Adrenal gland (tissue), 12 donors: ENCODE results near the gene LARP4B. TPM values are rescaled to one million over a fixed set of nuclear protein-coding genes. Genes with fewer than 3 reads are reported as not detected.

Experiments used
- DNase-seq, 7 donors: peaks; one replicate each; pipeline ENCODE4 v3.0.0-alpha.2; 2019 to 2020
- H3K27ac ChIP-seq, 5 donors: fragments of 200-600 bp; sonication (generic) in 4 of 5; 1 replicate in 3 of 5; 2 replicates in 2 of 5; pipeline versions ENCODE4 v1.5.1 to v1.8.0; 2016 to 2020; ENCODE audit warnings: mild to moderate bottlenecking in 1 of 5
- H3K27me3 ChIP-seq: fragments of 200-600 bp; 2 replicates; pipeline ENCODE4 v1.8.0; 2021
- H3K36me3 ChIP-seq, 2 donors: fragments of 200-600 bp; replicated peaks in 1 of 2; 1 replicate in 1 of 2; 2 replicates in 1 of 2; pipeline versions ENCODE4 v1.5.1 to v1.8.0; 2018 to 2022
- H3K4me1 ChIP-seq, 2 donors: fragments of 200-600 bp; replicated peaks in 1 of 2; 1 replicate in 1 of 2; 2 replicates in 1 of 2; pipeline versions ENCODE4 v1.5.1 to v1.8.0; 2018 to 2021
- H3K4me3 ChIP-seq, 4 donors: fragments of 200-600 bp; sonication (generic) in 3 of 4; one replicate each; pipeline ENCODE4 v1.5.1; 2016 to 2018
- H3K9me3 ChIP-seq, 3 donors: fragments of 200-600 bp; sonication (generic) in 1 of 3; replicated peaks in 1 of 3; 1 replicate in 2 of 3; 2 replicates in 1 of 3; pipeline versions ENCODE4 v1.5.1 to v1.8.0; 2016 to 2021
- CTCF ChIP-seq, 6 experiments: fragments of 450-650 bp in 4 of 6; fragments of 200-600 bp in 2 of 6; sonication (generic) in 1 of 6; IDR thresholded peaks; 1 replicate in 5 of 6; 2 replicates in 1 of 6; pipeline versions ENCODE4 v1.5.1 to v1.8.0; 2016 to 2021; ENCODE audit warnings: antibody characterized with exemption in 6 of 6, mild to moderate bottlenecking in 2 of 6, moderate library complexity in 1 of 6
- POLR2A ChIP-seq, 2 donors: fragments of 450-650 bp; IDR thresholded peaks; one replicate each; pipeline ENCODE4 v1.6.1; 2017; ENCODE audit warnings: antibody characterized with exemption in 2 of 2, mild to moderate bottlenecking in 2 of 2, moderate library complexity in 1 of 2
- WGBS, 4 donors: extraction: QIAGEN DNeasy Blood & Tissue Kit in 2 of 4; methylation state at CpG; one replicate each; pipeline versions ENCODE4 v1.1.5 to v1.1.7; 2013 to 2017; 5-methylcytosine and 5-hydroxymethylcytosine counted together
- intact Hi-C, 2 donors: fragments of 100-400 bp; cut with DNase I; formaldehyde crosslinking; loops; one replicate each; pipeline versions ENCODE4 v1.14.1 to v1.15.0; 2022 to 2023
- polyA plus RNA-seq, 3 donors: library from polyadenylated mRNA; stranded (reverse); fragments of 200-250 nt in 2 of 3; fragments of 350-450 nt in 1 of 3; fragmentation: Illumina TruSeq in 1 of 3; extraction: RNeasy Lipid Tissue Mini Kit (QIAGEN cat#74804) in 1 of 3; gene quantifications; one replicate each; pipeline ENCODE4 v1.2.3, GENCODE V29; 2013 to 2014
- total RNA-seq, 9 donors: library from RNA; depleted of rRNA in 4 of 9; stranded (reverse); fragments of >200 nt in 4 of 9; fragments of 120-200 nt in 1 of 9; fragmentation: NEBNext Ultra II Directional in 1 of 9; extraction: Animal tissue kit (Norgen Biotek cat#: 25700) in 1 of 9; gene quantifications; one replicate each; pipeline versions ENCODE4 v1.1.0 to v1.2.4, GENCODE V29; 2013 to 2023
- donor health status: healthy with polysubstance abuse.
- donor health status: Bipolar disorder and iron deficiency.
- donor health status: DM: yes; HTN: yes; CAD: no.
- donor health status: DM: no; HTN: no; CAD: no.
- donor health status: DM: no; HTN: no; CAD: no.
- donor health status: DM: yes; HTN: yes; CAD: no.

LARP4B gene
- total and polyA plus RNA-seq, 12 donors, result 17.2 to 145 (median 66.8) TPM

DNA sequence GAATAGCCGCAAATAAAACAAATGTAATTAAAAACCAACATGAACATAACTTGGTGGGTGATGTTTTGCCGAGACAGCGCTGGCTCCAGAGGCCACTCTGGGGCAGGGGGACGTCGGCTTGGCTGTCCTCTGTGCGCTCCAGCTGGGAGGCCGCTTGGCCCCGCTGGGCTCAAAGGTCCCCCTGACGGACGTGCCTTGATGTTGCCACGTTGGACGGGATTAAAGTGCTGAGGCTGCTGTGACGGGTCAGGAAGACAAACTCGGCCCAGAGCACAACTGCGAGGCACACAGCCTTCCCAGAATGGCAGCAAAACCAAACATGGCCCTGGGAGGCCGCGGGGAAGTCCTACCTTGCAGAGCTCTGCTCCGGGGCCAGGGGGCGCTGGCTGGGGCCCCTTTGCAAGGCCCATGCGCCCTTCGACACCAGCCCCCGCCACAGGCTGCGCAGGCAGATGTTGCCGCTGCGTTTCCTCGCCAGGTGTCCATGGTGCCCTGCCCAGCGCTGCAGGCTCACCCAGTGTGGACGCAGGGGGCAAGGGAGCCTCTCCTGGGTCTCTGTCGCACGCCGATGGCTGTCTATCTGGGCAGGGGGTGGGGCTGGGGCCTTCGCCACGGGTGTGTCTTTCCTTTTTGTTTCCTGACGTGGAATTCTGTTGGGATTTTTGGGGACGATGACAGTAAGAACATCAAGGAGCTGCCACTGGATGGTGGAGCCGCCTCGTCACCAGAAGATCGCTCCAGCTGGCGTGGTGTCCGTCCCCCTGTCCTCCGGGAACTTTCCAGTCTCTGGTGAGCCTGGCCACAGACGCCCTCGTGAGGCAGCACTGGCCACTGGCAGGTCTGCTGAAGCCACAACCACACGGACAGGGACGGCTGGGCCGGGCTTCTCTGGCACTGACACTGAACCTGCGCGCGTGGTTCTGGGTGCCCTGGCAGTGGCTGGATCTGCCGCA lies 142.4 kb downstream of the LARP4B start:
- peak overlapping the region in 2 of 5 donors; percentile 15 to 71 for H3K27ac ChIP-seq

DNA sequence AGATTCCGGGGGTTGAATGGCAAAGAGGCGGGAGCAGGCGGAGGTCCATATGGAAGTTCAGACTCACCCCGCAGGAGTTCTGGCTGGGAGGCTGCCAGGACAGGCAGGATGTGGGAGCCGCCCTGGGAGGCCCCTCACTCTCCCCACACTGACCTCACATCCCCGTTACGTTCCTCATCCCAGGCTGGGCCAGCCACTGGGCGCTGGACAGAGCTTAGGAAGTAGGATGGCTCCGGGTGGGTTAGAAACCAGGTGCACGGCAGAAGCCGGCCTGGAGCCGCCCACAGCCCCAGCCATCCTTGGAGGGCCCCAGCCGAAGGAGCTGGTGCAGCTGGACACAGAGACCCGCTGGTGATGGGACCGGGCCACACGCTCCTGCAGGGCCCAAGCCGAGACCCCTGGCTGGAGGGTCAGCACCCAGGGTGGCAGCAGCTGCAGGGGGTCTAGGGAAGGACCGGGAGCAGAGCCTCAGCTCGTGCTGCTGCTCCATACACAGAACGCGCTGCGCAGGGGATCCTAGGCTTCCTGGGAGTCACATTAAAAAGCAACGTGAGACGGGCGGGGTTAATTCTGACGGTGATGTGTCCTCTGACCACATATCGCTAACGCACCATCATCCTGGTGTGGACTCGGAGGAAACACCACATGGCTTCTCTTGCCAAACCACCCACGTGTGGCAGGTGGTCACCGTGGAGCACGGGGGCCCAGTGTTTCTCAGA lies 143.4 kb downstream of the LARP4B start:
- no peaks in the 10 kb centered on the region for H3K27me3 ChIP-seq
- H3K4me3 ChIP-seq, result no peak overlapping the region
- peak in 3 of 7 donors; percentile 13 to 50 (median 29) for DNase-seq
- TF ChIP-seq POLR2A (IDR thresholded peaks at IDR 0.05) (no peak), CTCF (IDR thresholded peaks at IDR 0.05) (no peak)
- H3K4me1 ChIP-seq, result peaks cover 7 to 14% of the 10 kb centered on the region in 2 donors
- H3K27ac ChIP-seq, result no peak overlapping the region
- 84 to 88% (median 85%) methylated on average over 18 to 32 of the region's 32 CpGs for WGBS, 4 donors
- intact Hi-C loops, result loop anchor here (5.0 kb wide), 2 partner anchors 276 to 281 kb away; no protein-coding TSS in a partner anchor
- no peaks in the 10 kb centered on the region for H3K36me3 ChIP-seq
- no peaks in the 10 kb centered on the region for H3K9me3 ChIP-seq

More for the DNA sequence above, 142.4 kb downstream of the LARP4B start:
- no peaks in the 10 kb centered on the region for H3K36me3 ChIP-seq
- TF ChIP-seq POLR2A (IDR thresholded peaks at IDR 0.05) (peak in 1 of 2 donors; percentile 29), CTCF (IDR thresholded peaks at IDR 0.05) (peak; percentile 40 to 87 (median 68))
- no peaks in the 10 kb centered on the region for H3K27me3 ChIP-seq
- intact Hi-C loops, result loop anchor here (5.0 kb wide), 2 partner anchors 277 to 282 kb away; no protein-coding TSS in a partner anchor
- peak overlapping the region in 2 of 4 donors; percentile 13 to 56 for H3K4me3 ChIP-seq
- no peaks in the 10 kb centered on the region for H3K9me3 ChIP-seq
- 26 to 47% (median 37%) methylated on average over 18 to 50 of the region's 50 CpGs for WGBS, 4 donors
- H3K4me1 ChIP-seq, result peaks cover 7 to 14% of the 10 kb centered on the region in 2 donors
- peak; percentile 81 to 97 (median 93) for DNase-seq

GRCh38 chr10:786633-787474 lies 144.7 kb downstream of the LARP4B start:
- TF ChIP-seq CTCF (IDR thresholded peaks at IDR 0.05) (no peak), POLR2A (IDR thresholded peaks at IDR 0.05) (no peak)
- no peaks in the 10 kb centered on the region for H3K27me3 ChIP-seq
- no peaks in the 10 kb centered on the region for H3K36me3 ChIP-seq
- peaks cover 7 to 14% of the 10 kb centered on the region in 2 donors for H3K4me1 ChIP-seq
- no peak overlapping the region for H3K27ac ChIP-seq
- no peaks in the 10 kb centered on the region for H3K9me3 ChIP-seq
- no peak overlapping the region for H3K4me3 ChIP-seq
- intact Hi-C loops, result loop anchor here (5.0 kb wide), 2 partner anchors 275 to 280 kb away; no protein-coding TSS in a partner anchor
- WGBS, 4 donors, result 91 to 94% (median 93%) methylated on average over 27 to 44 of the region's 44 CpGs
- peak in 3 of 7 donors; percentile 12 to 50 (median 21) for DNase-seq
